ENCODE results near the gene HOATZ.

- TF ChIP-seq CTCF (IDR thresholded peaks at IDR 0.05) (no peak), POLR2A (IDR thresholded peaks at IDR 0.05) (no peak)
These were observed 4.1 kb downstream of the HOATZ start for GRCh38 chr11:111518668-111519067.

Measured in adrenal gland (tissue), 5 donors.